HG02763 (cell line): Measurements from ENCODE around the gene COPA.

Source experiments
- ATAC-seq: cut with Tn5 transposase; IDR thresholded peaks from one replicate; pipeline ENCODE4 v1.9.1; 2021; ENCODE audit warnings: mild to moderate bottlenecking, moderate library complexity; ENCODE audit not compliant: unreplicated experiment

The COPA gene

DNA sequence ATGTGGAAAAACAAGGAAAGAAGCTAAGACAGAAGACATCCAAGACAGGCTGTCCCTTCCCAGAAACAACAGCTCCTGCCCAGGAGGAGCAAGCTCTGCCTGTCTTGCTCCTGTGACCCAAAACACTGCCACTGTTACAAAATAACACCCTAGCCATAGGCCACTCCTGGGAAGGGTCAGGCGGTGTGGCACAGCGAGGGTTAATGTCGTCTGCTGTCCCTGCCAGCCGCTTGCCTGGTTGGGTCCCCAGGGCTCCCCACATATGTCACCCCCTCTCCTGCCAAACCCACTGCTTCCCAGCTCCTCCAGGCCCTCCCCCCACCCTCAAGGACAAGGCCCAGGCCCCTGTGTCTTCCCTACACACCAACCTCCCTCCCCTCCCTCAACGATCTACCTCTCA is 20.0 kb upstream of the COPA start:
- ATAC-seq: no peak

- ATAC-seq: no peak
These were observed 19.3 kb upstream of the COPA start for GRCh38 chr1:160362168-160362957.

GRCh38 chr1:160361814-160362167 is 18.7 kb upstream of the COPA start:
- no peak for ATAC-seq

GRCh38 chr1:160361199-160361598 is 18.1 kb upstream of the COPA start:
- no peak for ATAC-seq

DNA sequence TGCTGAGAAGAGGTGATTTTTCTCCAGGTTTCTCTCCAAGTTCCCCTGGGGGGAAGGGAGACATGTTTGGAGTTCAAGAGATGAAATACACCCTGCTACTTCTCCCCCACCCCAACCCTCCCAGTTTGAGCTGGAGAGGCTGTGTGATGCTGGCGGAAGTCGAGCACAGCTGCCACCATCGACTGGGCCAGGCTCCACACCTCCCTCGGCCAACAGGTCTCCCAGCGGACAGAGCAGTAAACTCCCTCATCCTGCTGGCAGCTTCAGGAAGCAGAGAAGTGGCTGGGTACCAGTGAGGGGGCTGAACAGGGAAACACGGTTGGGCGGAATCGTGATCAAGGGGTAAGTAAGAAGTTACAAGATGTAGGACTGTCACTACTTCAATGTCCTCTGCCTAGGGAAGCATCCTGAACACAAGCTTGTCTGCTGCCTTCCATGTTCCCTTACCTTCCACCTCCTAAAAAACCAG is 17.2 kb upstream of the COPA start:
- no peak for ATAC-seq

DNA sequence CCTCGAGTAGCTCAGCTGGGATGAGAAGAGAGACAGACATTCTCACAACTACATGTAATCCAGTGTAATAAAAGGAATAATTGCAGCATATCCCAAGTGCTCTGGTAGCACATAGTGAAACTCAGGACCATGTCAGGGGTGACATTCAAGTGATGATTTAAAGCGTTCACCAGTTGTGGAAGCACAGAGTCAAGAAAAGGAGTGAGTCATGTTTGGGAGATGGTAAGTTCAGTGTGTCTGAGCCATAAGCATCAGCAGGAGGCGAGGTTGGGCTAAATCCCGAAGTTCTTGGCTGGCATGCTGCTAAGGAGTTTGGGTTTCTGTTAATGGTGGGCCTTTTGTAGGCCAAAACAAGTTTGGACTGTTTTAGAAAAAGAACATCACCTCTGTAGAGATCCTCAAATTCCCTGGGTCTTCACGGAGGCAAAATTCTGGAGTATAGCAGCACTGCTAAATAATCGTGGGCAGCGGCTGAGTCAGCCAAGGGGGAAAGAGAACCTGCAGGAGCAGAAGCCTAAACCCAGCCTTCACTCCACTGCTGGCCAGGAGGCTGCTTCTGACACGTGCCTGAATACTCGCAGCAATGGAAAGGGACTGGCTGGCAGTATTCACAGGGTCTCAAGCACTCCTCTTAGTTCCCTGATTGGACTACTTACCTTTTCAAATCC is 16.6 kb upstream of the COPA start:
- ATAC-seq: no peak

- ATAC-seq: no peak
These were observed 15.0 kb upstream of the COPA start for GRCh38 chr1:160358073-160358472.

DNA sequence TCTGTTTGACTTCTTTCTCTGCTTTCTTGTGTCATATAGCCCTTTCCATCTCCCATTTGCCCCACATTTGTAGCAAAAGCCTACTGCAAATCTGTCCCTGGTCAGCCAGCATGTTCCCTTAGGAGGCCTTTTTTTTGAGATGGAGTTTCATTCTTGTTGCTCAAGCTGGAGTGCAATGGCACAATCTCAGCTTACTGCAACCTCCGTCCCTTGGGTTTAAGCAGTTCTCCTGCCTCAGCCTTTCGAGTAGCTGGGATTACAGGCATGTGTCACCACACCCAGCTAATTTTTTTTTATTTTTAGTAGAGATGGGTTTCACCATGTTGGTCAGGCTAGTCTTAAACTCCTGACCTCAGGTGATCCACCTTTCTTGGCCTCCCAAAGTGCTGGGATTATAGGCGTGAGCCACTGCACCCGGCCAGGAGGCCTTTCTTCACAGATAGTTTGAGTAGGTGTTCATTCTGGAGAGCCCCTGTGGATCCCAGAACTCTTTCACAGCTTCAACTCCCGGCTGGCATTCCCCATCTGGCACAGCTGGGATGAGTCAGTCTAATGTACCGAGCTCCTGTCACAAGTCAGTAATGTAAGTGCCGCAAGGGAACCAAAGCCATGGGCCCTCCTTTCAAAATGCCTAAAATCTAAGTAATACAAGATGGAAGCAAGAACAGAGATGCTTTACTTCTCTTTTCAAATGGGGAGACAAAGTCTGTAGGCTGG is 14.4 kb upstream of the COPA start:
- no peak for ATAC-seq

DNA sequence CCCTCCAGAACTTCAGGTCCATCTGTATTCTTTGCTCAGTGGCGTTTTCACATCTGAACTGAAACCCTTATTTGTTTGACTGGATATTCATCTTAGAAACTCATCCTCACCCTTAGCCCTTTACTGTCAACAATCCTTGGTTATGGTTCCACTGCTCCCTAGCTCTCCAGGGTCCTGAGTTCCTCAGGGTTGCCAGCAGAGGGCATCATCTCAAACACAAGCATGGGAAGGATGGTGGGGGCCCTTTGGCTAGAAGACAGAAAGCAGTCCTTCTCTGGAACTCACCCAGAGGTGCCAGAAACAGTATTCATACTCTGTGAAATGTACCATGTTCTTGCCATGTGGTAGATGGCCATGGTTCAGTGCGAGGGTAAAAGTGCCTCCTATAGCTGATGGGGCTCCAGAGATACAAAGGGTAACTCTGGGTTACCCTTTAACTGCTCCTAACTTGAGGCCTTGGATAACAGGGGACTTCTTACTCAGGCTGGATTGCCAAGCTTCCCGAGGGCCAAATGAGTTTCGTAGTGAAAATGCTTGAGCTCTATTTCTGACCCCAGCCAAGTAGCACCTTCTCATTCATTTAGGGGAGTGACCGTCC is 11.4 kb upstream of the COPA start:
- no peak for ATAC-seq

DNA sequence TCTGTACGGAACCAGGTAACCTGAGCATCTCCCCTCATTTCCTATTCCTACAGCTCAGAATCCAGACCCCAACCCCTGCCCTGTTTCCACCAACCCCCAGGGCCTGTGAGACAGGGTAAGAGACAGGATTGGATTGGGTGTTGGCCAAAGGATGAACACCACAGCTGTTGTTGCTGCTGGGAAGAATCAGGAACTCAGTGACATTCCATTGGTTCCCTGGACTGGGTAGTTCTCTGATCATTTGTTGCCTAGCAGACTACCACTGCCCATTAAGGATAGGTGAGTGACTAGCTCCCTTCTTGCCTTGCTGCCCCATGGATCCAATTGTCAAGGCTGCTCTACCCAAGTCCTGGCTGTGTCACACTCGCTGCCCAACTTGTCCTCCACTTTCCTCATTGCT is 10.2 kb upstream of the COPA start:
- ATAC-seq: no peak

- ATAC-seq: no peak
These were observed 9.5 kb upstream of the COPA start for GRCh38 chr1:160352555-160352954.

- ATAC-seq: no peak
These were observed 8.6 kb upstream of the COPA start for GRCh38 chr1:160351629-160352028.

DNA sequence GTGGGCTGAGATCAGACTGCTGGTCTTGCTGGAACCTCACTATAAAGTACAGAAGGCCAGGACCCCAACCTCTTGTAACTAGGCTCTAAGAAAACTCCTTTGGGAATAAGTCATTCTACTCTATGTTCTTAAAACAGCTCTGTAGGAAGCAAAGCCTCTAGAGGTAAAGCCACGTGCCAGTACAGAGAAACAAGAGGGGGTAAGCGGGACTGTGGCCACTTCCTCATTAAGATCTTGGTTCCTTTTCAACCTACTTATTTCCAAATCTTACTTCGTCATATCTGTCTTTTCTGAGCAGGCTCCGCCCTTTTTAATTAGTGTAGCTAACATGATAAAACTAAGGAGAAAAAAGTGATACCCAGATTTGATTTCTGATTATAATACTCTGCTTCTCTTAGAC is 3.9 kb upstream of the COPA start:
- ATAC-seq: no peak

DNA sequence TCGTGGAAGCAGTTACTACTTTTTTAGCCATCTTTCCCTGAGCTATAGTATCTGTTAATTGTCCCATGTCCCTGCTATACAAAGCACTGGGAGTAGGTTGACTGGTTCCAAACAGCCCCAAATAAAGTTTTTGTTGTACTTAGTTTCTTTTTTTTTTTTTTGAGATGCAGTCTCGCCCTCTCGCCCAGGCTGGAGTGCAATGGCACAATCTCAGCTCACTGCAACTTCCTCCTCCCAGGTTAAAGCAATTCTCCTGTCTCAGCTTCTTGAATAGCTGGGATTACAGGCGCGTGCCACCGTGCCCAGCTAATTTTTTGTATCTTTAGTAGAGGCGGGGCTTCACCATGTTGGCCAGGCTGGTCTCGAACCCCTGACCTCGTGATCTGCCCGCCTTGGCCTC is 3.4 kb upstream of the COPA start:
- ATAC-seq: no peak

- no peak for ATAC-seq
These were observed 1.9 kb upstream of the COPA start for GRCh38 chr1:160344936-160345335.

- ATAC-seq: no peak
These were observed 1.2 kb upstream of the COPA start for GRCh38 chr1:160344241-160344640.

GRCh38 chr1:160342526-160342925 is 524 bp downstream of the COPA start:
- ATAC-seq: no peak

DNA sequence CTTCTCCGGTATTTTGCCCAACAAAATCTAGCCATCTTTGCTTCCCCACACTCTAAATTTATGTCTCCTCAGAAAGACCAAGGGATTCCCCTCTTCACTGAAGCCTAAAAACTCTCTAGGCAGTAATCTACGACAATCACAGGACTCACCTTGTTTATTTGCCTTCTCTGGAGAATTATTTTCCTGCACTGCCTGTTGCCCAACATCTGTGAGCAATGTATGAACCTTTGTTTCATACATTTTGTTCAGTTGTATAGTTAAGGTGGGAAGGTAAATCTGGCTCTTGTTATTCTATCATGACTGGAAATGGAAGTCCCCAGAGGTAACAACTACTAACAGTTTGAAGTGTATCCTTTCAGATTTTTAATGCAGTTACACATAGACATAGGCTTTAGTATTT is 2.2 kb downstream of the COPA start:
- ATAC-seq: no peak

DNA sequence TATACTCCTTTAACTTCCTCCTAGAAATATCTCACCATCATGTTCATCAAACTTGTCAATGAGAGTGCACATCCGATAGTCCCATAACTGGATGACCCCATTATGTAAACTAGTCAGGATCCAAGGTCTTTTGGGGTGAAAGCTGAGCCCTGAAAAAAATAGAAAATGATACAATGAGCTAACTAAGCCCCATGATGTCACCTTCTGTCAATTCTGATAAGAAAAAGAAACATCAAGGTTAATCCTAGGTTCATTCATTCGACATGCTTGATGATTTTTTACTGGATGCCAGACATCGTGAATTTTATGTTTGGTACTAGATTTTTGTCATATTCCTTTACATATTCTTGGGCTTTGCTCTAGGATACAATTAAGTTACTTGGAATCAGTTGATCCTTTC is 2.9 kb downstream of the COPA start:
- ATAC-seq: no peak

- ATAC-seq: no peak
These were observed 4.5 kb downstream of the COPA start for GRCh38 chr1:160338580-160338979.

DNA sequence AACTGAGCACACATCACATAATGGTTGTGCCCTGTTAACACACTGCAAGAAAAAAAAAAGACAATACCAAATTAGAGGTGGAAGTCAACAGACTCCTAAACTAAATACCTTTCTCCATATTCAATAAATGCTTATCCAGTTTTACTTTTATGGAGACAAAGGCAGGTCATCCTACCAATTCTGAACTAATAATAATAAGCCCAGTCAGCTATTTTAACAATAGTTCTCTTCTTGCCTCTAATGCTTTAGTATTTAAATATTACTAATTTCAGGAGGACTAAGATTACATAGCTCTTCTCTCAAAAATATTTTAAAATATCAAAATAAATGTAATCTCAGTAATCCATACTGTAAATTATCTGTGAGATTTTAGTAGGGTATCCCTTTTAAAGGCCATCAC is 10.5 kb downstream of the COPA start:
- no peak for ATAC-seq

DNA sequence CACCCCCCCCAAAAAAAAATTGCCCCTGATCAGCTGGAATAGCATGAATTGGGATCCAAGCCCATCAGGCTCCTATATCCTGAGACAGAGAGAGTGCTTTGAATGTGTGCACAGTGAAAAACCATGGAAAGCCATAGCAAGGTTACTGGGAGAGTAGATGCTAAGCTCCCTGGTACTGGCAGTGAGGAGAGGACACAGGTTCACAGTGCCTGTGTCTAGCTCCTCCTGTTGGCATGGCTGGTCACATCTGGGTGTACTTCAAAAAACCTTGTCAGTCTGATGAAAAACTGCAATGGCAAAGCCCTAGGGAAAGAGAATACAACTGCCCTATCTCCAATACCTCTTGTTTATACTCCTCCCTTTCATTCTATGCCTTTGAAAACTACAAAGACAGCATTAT is 12.9 kb downstream of the COPA start:
- ATAC-seq: no peak
